GM12878 (cell line): ENCODE data around the gene ZMAT3. TPM values are rescaled to one million over a fixed set of nuclear protein-coding genes. Genes with fewer than 3 reads are reported as not detected.
A peak's percentile ranks its signal among the peaks of the same experiment; 100 is the strongest.

ENCODE experiments used
- ATAC-seq: fragments of 200-7000 bp; cut with Tn5 transposase; 3 replicates; pipeline ENCODE4 v1.9.1; 2020; ENCODE audit warnings: mild to moderate bottlenecking, moderate library complexity
- BruUV-seq: library from RNA; stranded (reverse); fragments of 400-500 nt; replicated peaks from 2 replicates; lab custom pipeline; 2021; lab: Mats Ljungman, UMichigan
- CTCF ChIA-PET: fragments of 300-600 bp; sonication (Branson Sonifier 250); formaldehyde crosslinking; extraction: SDS; loops from one replicate; lab custom pipeline; 2021; ENCODE audit warnings: inconsistent platforms; lab: Yijun Ruan, JAX
- POLR2A ChIA-PET: fragments of 350-600 bp; formaldehyde crosslinking; extraction: SDS; loops from one replicate; lab custom pipeline; 2021; ENCODE audit warnings: inconsistent platforms; lab: Charles Lee
- RAD21 ChIA-PET: fragments of 300-600 bp; sonication (Branson Sonifier 250); formaldehyde crosslinking; loops from one replicate; lab custom pipeline; 2023; ENCODE audit warnings: antibody characterized with exemption; ENCODE audit not compliant: unreplicated experiment; lab: Charles Lee
- SMC1A ChIA-PET: fragments of 300-600 bp; sonication (Branson Sonifier 250); formaldehyde crosslinking; loops from one replicate; lab custom pipeline; 2023; ENCODE audit not compliant: unreplicated experiment, uncharacterized antibody; lab: Charles Lee
- DNase-seq: peaks from one replicate; pipeline ENCODE4 v3.0.0-alpha.2; 2011; ENCODE audit warnings: low read depth, low spot score
- FAIRE-seq: peaks from 3 replicates; lab custom pipeline; 2011; peaks lifted over from hg19 to GRCh38; lab: Jason Lieb, UNC
- H2AFZ ChIP-seq: 2 replicates; pipeline ENCODE4 v1.6.0; 2011; ENCODE audit warnings: low read depth, low read length, control low read depth; ENCODE audit not compliant: control insufficient read depth
- H3K27ac ChIP-seq: 2 replicates; pipeline ENCODE4 v1.5.1; 2011; ENCODE audit warnings: control low read depth; ENCODE audit not compliant: control insufficient read depth, insufficient read depth
- H3K27me3 ChIP-seq, 2 experiments: replicated peaks in 1 of 2; 2 replicates each; pipeline versions ENCODE4 v1.6.0 to v1.6.1; 2011; ENCODE audit warnings: low read length in 1 of 2; ENCODE audit not compliant: control insufficient read depth in 2 of 2, insufficient read depth in 2 of 2
- H3K36me3 ChIP-seq, 2 experiments: 2 replicates each; pipeline ENCODE4 v1.5.1; 2011; ENCODE audit warnings: low read length in 1 of 2; ENCODE audit not compliant: control insufficient read depth in 2 of 2, insufficient read depth in 2 of 2
- H3K4me1 ChIP-seq: 2 replicates; pipeline ENCODE4 v1.6.1; 2011; ENCODE audit warnings: mild to moderate bottlenecking, low read length, moderate library complexity, mixed read lengths; ENCODE audit not compliant: control insufficient read depth, insufficient read depth
- H3K4me2 ChIP-seq: 2 replicates; pipeline ENCODE4 v1.6.0; 2011; ENCODE audit warnings: control low read depth; ENCODE audit not compliant: control insufficient read depth, insufficient read depth
- H3K4me3 ChIP-seq: fragments of 200-600 bp; sonication (generic); 2 replicates; pipeline ENCODE4 v1.5.1; 2016
- H3K79me2 ChIP-seq: 2 replicates; pipeline ENCODE4 v1.6.0; 2011; ENCODE audit warnings: low read length; ENCODE audit not compliant: control insufficient read depth, insufficient read depth
- H3K9ac ChIP-seq: 2 replicates; pipeline ENCODE4 v1.8.0; 2011; ENCODE audit warnings: low read length, control low read depth, mixed read lengths; ENCODE audit not compliant: control insufficient read depth, insufficient read depth
- H3K9me3 ChIP-seq: replicated peaks from 3 replicates; pipeline ENCODE4 v1.5.1; 2011; ENCODE audit warnings: mild to moderate bottlenecking, low read length; ENCODE audit not compliant: control insufficient read depth, insufficient read depth
- H4K20me1 ChIP-seq: 2 replicates; pipeline ENCODE4 v1.6.0; 2011; ENCODE audit not compliant: control insufficient read depth, insufficient read depth
- CHD4 ChIP-seq: fragments of 200-600 bp; sonication (generic); IDR thresholded peaks from 2 replicates; pipeline ENCODE4 v1.6.1; 2016; ENCODE audit warnings: mild to moderate bottlenecking
- EGR1 ChIP-seq, 2 experiments: IDR thresholded peaks; 1 replicate in 1 of 2; 2 replicates in 1 of 2; pipeline ENCODE4 v1.6.1; 2011 to 2012; ENCODE audit warnings: low read depth in 2 of 2, low read length in 2 of 2, borderline replicate concordance in 1 of 2, mild to moderate bottlenecking in 1 of 2, moderate library complexity in 1 of 2
- HCFC1 ChIP-seq: fragments of 150-350 bp; IDR thresholded peaks from 2 replicates; pipeline ENCODE4 v1.6.1; 2014; ENCODE audit warnings: low read length
- IKZF2 ChIP-seq, 2 experiments: fragments of 450-650 bp; IDR thresholded peaks; 2 replicates each; pipeline ENCODE4 v1.6.1; 2017; ENCODE audit warnings: mild to moderate bottlenecking in 2 of 2, moderate library complexity in 2 of 2
- KLF5 ChIP-seq: fragments of 450-650 bp; IDR thresholded peaks from 2 replicates; pipeline ENCODE4 v1.6.1; 2014; ENCODE audit warnings: mild to moderate bottlenecking; ENCODE audit not compliant: partially characterized antibody
- MEF2B ChIP-seq: fragments of 450-650 bp; IDR thresholded peaks from 2 replicates; pipeline ENCODE4 v1.6.1; 2018; ENCODE audit warnings: mild to moderate bottlenecking, moderate library complexity; ENCODE audit not compliant: partially characterized antibody, poor library complexity, severe bottlenecking
- NR2F1 ChIP-seq: fragments of 450-650 bp; conservative IDR thresholded peaks from 2 replicates; pipeline ENCODE4 v1.6.1; 2017; ENCODE audit warnings: mild to moderate bottlenecking
- POLR2A ChIP-seq: IDR thresholded peaks from 2 replicates; pipeline ENCODE4 v1.6.1; 2011; ENCODE audit warnings: low read depth, mild to moderate bottlenecking, low read length
- SREBF1 ChIP-seq: IDR thresholded peaks from 2 replicates; pipeline ENCODE4 v1.6.1; 2012; ENCODE audit warnings: mild to moderate bottlenecking, low read length
- SUPT20H ChIP-seq: IDR thresholded peaks from 2 replicates; pipeline ENCODE4 v1.6.1; 2011; ENCODE audit warnings: low read depth, mild to moderate bottlenecking, low read length, moderate library complexity, borderline replicate concordance; ENCODE audit not compliant: control insufficient read depth
- TAF1 ChIP-seq: IDR thresholded peaks from 2 replicates; pipeline ENCODE4 v1.6.1; 2011; ENCODE audit warnings: mild to moderate bottlenecking, low read depth, low read length, borderline replicate concordance
- ZNF207 ChIP-seq: fragments of 450-650 bp; IDR thresholded peaks from 2 replicates; pipeline ENCODE4 v1.6.1; 2014; ENCODE audit warnings: antibody characterized with exemption, mild to moderate bottlenecking, borderline replicate concordance
- WGBS: methylation state at CpG from one replicate; pipeline ENCODE4 v1.1.6; 2016; ENCODE audit warnings: low lambda C conversion rate; ENCODE audit not compliant: insufficient replicate concordance, insufficient coverage; ENCODE audit errors: missing lambda C conversion rate; 5-methylcytosine and 5-hydroxymethylcytosine counted together
- in situ Hi-C: fragments of 300-500 bp; cut with MboI; formaldehyde crosslinking; loops from 9 replicates; pipeline ENCODE4 v1.14.3; 2018; ENCODE audit warnings: mixed read lengths
- intact Hi-C: fragments of 100-400 bp; cut with micrococcal nuclease; formaldehyde crosslinking; loops from one replicate; pipeline ENCODE4 v1.14.2; 2022; ENCODE audit not compliant: unreplicated experiment
- polyA plus RNA-seq, 11 experiments: library from polyadenylated mRNA; depleted of rRNA in 4 of 11; unstranded in 6 of 11; stranded (reverse) in 5 of 11; fragments of >200 nt; fragmentation: Nextera tagmentation in 4 of 11; fragmentation: Illumina TruSeq in 1 of 11; extraction: Ambion mirVana in 4 of 11; extraction: Trizol in 1 of 11; gene quantifications; 1 replicate in 1 of 11; 2 replicates in 10 of 11; pipeline versions ENCODE4 v1.2.1 to v1.2.3, GENCODE V29; 2011 to 2016; ENCODE audit warnings: inconsistent platforms in 2 of 11, missing spikeins in 2 of 11, low read depth in 1 of 11
- total RNA-seq, 4 experiments: library from RNA; depleted of rRNA in 3 of 4; stranded (reverse); fragments of >200 nt in 3 of 4; fragmentation: Illumina TruSeq in 1 of 4; extraction: Trizol in 1 of 4; gene quantifications; 2 replicates each; pipeline versions ENCODE4 v1.2.1 to v1.2.3, GENCODE V29; 2013 to 2021
- TF ChIP-seq, protein P1 (sequence below): IDR thresholded peaks from 2 replicates; pipeline ENCODE4 v1.6.1; 2012; ENCODE audit warnings: improper control_type of control experiment, low read depth, low read length; ENCODE audit not compliant: insufficient replicate concordance
- TF ChIP-seq, protein P2 (sequence below): IDR thresholded peaks from 2 replicates; pipeline ENCODE4 v1.6.1; 2011; ENCODE audit warnings: low read depth, low read length, improper control_type of control experiment, borderline replicate concordance
- TF ChIP-seq, protein P3 (sequence below): fragments of 150-350 bp; IDR thresholded peaks from 2 replicates; pipeline ENCODE4 v1.6.1; 2016; ENCODE audit warnings: low read depth, low read length

The ZMAT3 gene
- total and polyA plus RNA-seq, 10 of the 15 experiments (the other 5 are each of a cell fraction or from before 2014, with no cell fraction given): 6.2 to 55.9 (median 25.8) TPM

DNA sequence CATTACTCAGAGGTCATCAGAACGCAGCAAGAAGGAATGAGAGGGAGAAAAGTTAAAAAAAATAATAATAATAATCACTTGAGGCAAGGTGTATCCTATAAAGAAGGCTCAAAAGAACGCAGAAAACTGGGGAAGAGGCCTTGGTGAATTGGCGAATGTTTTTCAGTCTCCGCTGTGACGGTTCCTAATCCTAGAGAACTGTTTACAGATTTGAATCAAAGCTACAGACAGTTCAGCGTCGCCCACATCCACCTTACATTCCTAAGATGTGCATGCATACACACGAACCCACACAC, 634 bp downstream of the ZMAT3 start:
- RAD21 ChIA-PET: interaction anchor here (0.9 to 12.8 kb wide), 16 partner anchors 9 to 487 kb away, joined by 3 to 231 read pairs (median 5); partner anchors contain the start of genes MFN1 and PIK3CA
- H4K20me1 ChIP-seq: no peaks in the 10 kb centered on the region
- in situ Hi-C loops (loop anchor here (25.0 kb wide), 1 partner anchor 891 kb away; no protein-coding TSS in a partner anchor), intact Hi-C loops (loop anchor here (1.0 to 10.0 kb wide), 3 partner anchors 25 to 636 kb away; partner anchors contain the start of gene PIK3CA)
- H3K79me2 ChIP-seq: peaks cover 61% of the 10 kb centered on the region
- no peaks in the 10 kb centered on the region for H3K27me3 ChIP-seq
- DNase-seq: no peak
- H3K4me3 ChIP-seq: peak overlapping the region; percentile 70
- ATAC-seq: no peak
- H3K9ac ChIP-seq: peak overlapping the region; percentile 77
- no peak for FAIRE-seq
- WGBS: 3% methylated on average over 8 of the region's 8 CpGs
- CTCF ChIA-PET: interaction anchor here (0.7 to 9.1 kb wide), 15 partner anchors 7 to 281 kb away, joined by 3 to 124 read pairs (median 15); partner anchors contain the start of gene PIK3CA
- POLR2A ChIA-PET: interaction anchor here (0.8 to 13.4 kb wide), 10 partner anchors 8 to 491 kb away, joined by 3 to 138 read pairs (median 10); partner anchors contain the start of genes ACTL6A, MFN1 and PIK3CA
- BruUV-seq: no TSS peak
- H3K36me3 ChIP-seq: peaks cover 0 to 7% of the 10 kb centered on the region in 2 experiments; a peak in 1 of 4 replicates
- peak overlapping the region; percentile 93 for H2AFZ ChIP-seq
- no peaks in the 10 kb centered on the region for H3K9me3 ChIP-seq
- SMC1A ChIA-PET: interaction anchor here (0.6 to 13.5 kb wide), 16 partner anchors 10 to 250 kb away, joined by 3 to 225 read pairs (median 14); partner anchors contain the start of gene PIK3CA
- peak overlapping the region; percentile 92 for H3K4me2 ChIP-seq
- peaks cover 16% of the 10 kb centered on the region for H3K4me1 ChIP-seq
- H3K27ac ChIP-seq: peak overlapping the region; percentile 92
- TF ChIP-seq EGR1 (IDR thresholded peaks at IDR 0.05; ENCODE audit: borderline replicate concordance in 1 of 2, low read depth in 2 of 2, low read length in 2 of 2) (peak in 1 of 2 experiments; percentile 31; a peak in 1 of 3 replicates), MEF2B (no peak), TAF1 (no peak), SUPT20H (no peak), IKZF2 (IDR thresholded peaks at IDR 0.05) (0 out of 4 replicates have a peak, but pooled peaks of 1 of the 2 experiments have one; percentile 59), SREBF1 (no peak), CHD4 (no peak), POLR2A (no peak), KLF5 (no peak), NR2F1 (no peak), ZNF207 (no peak), HCFC1 (no peak)
- TF ChIP-seq, protein P1, sequence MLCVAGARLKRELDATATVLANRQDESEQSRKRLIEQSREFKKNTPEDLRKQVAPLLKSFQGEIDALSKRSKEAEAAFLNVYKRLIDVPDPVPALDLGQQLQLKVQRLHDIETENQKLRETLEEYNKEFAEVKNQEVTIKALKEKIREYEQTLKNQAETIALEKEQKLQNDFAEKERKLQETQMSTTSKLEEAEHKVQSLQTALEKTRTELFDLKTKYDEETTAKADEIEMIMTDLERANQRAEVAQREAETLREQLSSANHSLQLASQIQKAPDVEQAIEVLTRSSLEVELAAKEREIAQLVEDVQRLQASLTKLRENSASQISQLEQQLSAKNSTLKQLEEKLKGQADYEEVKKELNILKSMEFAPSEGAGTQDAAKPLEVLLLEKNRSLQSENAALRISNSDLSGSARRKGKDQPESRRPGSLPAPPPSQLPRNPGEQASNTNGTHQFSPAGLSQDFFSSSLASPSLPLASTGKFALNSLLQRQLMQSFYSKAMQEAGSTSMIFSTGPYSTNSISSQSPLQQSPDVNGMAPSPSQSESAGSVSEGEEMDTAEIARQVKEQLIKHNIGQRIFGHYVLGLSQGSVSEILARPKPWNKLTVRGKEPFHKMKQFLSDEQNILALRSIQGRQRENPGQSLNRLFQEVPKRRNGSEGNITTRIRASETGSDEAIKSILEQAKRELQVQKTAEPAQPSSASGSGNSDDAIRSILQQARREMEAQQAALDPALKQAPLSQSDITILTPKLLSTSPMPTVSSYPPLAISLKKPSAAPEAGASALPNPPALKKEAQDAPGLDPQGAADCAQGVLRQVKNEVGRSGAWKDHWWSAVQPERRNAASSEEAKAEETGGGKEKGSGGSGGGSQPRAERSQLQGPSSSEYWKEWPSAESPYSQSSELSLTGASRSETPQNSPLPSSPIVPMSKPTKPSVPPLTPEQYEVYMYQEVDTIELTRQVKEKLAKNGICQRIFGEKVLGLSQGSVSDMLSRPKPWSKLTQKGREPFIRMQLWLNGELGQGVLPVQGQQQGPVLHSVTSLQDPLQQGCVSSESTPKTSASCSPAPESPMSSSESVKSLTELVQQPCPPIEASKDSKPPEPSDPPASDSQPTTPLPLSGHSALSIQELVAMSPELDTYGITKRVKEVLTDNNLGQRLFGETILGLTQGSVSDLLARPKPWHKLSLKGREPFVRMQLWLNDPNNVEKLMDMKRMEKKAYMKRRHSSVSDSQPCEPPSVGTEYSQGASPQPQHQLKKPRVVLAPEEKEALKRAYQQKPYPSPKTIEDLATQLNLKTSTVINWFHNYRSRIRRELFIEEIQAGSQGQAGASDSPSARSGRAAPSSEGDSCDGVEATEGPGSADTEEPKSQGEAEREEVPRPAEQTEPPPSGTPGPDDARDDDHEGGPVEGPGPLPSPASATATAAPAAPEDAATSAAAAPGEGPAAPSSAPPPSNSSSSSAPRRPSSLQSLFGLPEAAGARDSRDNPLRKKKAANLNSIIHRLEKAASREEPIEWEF: no peak
- TF ChIP-seq, protein P2, sequence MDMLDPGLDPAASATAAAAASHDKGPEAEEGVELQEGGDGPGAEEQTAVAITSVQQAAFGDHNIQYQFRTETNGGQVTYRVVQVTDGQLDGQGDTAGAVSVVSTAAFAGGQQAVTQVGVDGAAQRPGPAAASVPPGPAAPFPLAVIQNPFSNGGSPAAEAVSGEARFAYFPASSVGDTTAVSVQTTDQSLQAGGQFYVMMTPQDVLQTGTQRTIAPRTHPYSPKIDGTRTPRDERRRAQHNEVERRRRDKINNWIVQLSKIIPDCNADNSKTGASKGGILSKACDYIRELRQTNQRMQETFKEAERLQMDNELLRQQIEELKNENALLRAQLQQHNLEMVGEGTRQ: no peak
- TF ChIP-seq, protein P3, sequence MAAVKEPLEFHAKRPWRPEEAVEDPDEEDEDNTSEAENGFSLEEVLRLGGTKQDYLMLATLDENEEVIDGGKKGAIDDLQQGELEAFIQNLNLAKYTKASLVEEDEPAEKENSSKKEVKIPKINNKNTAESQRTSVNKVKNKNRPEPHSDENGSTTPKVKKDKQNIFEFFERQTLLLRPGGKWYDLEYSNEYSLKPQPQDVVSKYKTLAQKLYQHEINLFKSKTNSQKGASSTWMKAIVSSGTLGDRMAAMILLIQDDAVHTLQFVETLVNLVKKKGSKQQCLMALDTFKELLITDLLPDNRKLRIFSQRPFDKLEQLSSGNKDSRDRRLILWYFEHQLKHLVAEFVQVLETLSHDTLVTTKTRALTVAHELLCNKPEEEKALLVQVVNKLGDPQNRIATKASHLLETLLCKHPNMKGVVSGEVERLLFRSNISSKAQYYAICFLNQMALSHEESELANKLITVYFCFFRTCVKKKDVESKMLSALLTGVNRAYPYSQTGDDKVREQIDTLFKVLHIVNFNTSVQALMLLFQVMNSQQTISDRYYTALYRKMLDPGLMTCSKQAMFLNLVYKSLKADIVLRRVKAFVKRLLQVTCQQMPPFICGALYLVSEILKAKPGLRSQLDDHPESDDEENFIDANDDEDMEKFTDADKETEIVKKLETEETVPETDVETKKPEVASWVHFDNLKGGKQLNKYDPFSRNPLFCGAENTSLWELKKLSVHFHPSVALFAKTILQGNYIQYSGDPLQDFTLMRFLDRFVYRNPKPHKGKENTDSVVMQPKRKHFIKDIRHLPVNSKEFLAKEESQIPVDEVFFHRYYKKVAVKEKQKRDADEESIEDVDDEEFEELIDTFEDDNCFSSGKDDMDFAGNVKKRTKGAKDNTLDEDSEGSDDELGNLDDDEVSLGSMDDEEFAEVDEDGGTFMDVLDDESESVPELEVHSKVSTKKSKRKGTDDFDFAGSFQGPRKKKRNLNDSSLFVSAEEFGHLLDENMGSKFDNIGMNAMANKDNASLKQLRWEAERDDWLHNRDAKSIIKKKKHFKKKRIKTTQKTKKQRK: no peak
